ENCODE data around the gene SRGAP2.
"Not testable (repeated sequence)": the region's sequence is repeated elsewhere in the genome, so short reads cannot be mapped to it uniquely, and the experiment has no call there.

Gene SRGAP2

GRCh38 chr1:206246129-206246886, 43.0 kb downstream of the SRGAP2 start:
- DNase-seq (ENCODE audit: low read depth in 2 of 2, low spot score in 1 of 2) = not testable (repeated sequence)

- not testable (repeated sequence) for DNase-seq (ENCODE audit: low read depth in 2 of 2, low spot score in 1 of 2)
These were observed 47.8 kb downstream of the SRGAP2 start for GRCh38 chr1:206250953-206251681.

GRCh38 chr1:206252680-206253335, 49.5 kb downstream of the SRGAP2 start:
- not testable (repeated sequence) for DNase-seq (ENCODE audit: low read depth in 2 of 2, low spot score in 1 of 2)
